Measurements from ENCODE around the gene NHSL2.
"Not testable (repeated sequence)": the region's sequence is repeated elsewhere in the genome, so short reads cannot be mapped to it uniquely, and the experiment has no call there.

NHSL2 gene

GRCh38 chrX:72041871-72042851, 131.5 kb downstream of the NHSL2 start:
- DNase-seq (ENCODE audit: low read depth in 2 of 2), result no peak

- DNase-seq (ENCODE audit: low read depth in 2 of 2), result no peak
Observed at GRCh38 chrX:72042852-72043248, 132.2 kb downstream of the NHSL2 start.

GRCh38 chrX:72043636-72044035, 133.0 kb downstream of the NHSL2 start:
- DNase-seq (ENCODE audit: low read depth in 2 of 2), result no peak

GRCh38 chrX:72045141-72045540, 134.5 kb downstream of the NHSL2 start:
- DNase-seq (ENCODE audit: low read depth in 2 of 2), result no peak

- no peak for DNase-seq (ENCODE audit: low read depth in 2 of 2)
Observed at GRCh38 chrX:72045552-72046277, 135.1 kb downstream of the NHSL2 start.

- DNase-seq (ENCODE audit: low read depth in 2 of 2), result no peak
Observed at GRCh38 chrX:72046447-72046846, 135.8 kb downstream of the NHSL2 start.

GRCh38 chrX:72048510-72049455, 138.1 kb downstream of the NHSL2 start:
- DNase-seq (ENCODE audit: low read depth in 2 of 2), result no peak

GRCh38 chrX:72050011-72050410, 139.4 kb downstream of the NHSL2 start:
- no peak for DNase-seq (ENCODE audit: low read depth in 2 of 2)

- no peak for DNase-seq (ENCODE audit: low read depth in 2 of 2)
Observed at GRCh38 chrX:72051589-72051988, 140.9 kb downstream of the NHSL2 start.

GRCh38 chrX:72052415-72053090, 141.9 kb downstream of the NHSL2 start:
- no peak for DNase-seq (ENCODE audit: low read depth in 2 of 2)

GRCh38 chrX:72053508-72053907, 142.9 kb downstream of the NHSL2 start:
- no peak for DNase-seq (ENCODE audit: low read depth in 2 of 2)

GRCh38 chrX:72054779-72055489, 144.3 kb downstream of the NHSL2 start:
- DNase-seq (ENCODE audit: low read depth in 2 of 2), result no peak

- no peak for DNase-seq (ENCODE audit: low read depth in 2 of 2)
Observed at GRCh38 chrX:72057331-72057730, 146.7 kb downstream of the NHSL2 start.

GRCh38 chrX:72057849-72058248, 147.2 kb downstream of the NHSL2 start:
- no peak for DNase-seq (ENCODE audit: low read depth in 2 of 2)

- not testable (repeated sequence) for DNase-seq (ENCODE audit: low read depth in 2 of 2)
Observed at GRCh38 chrX:72058346-72058745, 147.7 kb downstream of the NHSL2 start.

- no peak for DNase-seq (ENCODE audit: low read depth in 2 of 2)
Observed at GRCh38 chrX:72060196-72060920, 149.7 kb downstream of the NHSL2 start.

GRCh38 chrX:72060921-72061490, 150.4 kb downstream of the NHSL2 start:
- DNase-seq (ENCODE audit: low read depth in 2 of 2), result no peak

- DNase-seq (ENCODE audit: low read depth in 2 of 2), result no peak
Observed at GRCh38 chrX:72062916-72063315, 152.3 kb downstream of the NHSL2 start.
